Smooth muscle cell (in vitro differentiated cells): ENCODE measurements around the gene HENMT1. TPM values are rescaled to one million over a fixed set of nuclear protein-coding genes. Genes with fewer than 3 reads are reported as not detected.

Source experiments
- DNase-seq: peaks from one replicate; lab custom pipeline; 2025; ENCODE audit not compliant: unreplicated experiment; lab: John Stamatoyannopoulos, UW
- H2AFZ ChIP-seq: fragments of 200-600 bp; sonication (generic); 2 replicates; pipeline ENCODE4 v1.6.0; 2016; ENCODE audit warnings: antibody characterized with exemption, low read depth, mild to moderate bottlenecking
- H3F3A ChIP-seq: fragments of 200-600 bp; sonication (generic); 2 replicates; pipeline ENCODE4 v1.6.0; 2017; ENCODE audit warnings: antibody characterized with exemption, low read depth
- H3K27ac ChIP-seq: fragments of 200-600 bp; sonication (generic); 2 replicates; pipeline ENCODE4 v1.5.1; 2016; ENCODE audit warnings: low read depth, mild to moderate bottlenecking
- H3K27me3 ChIP-seq: fragments of 200-600 bp; sonication (generic); 2 replicates; pipeline ENCODE4 v1.6.1; 2016; ENCODE audit warnings: low read depth, mild to moderate bottlenecking
- H3K36me3 ChIP-seq: fragments of 200-600 bp; sonication (generic); 2 replicates; pipeline ENCODE4 v1.5.1; 2016; ENCODE audit warnings: low read depth
- H3K4me1 ChIP-seq: fragments of 200-600 bp; sonication (generic); 2 replicates; pipeline ENCODE4 v1.5.1; 2016; ENCODE audit warnings: low read depth
- H3K4me2 ChIP-seq: fragments of 200-600 bp; sonication (generic); 2 replicates; pipeline ENCODE4 v1.6.0; 2016; ENCODE audit warnings: mild to moderate bottlenecking
- H3K4me3 ChIP-seq: fragments of 200-600 bp; sonication (generic); 2 replicates; pipeline ENCODE4 v1.5.1; 2016; ENCODE audit warnings: mild to moderate bottlenecking
- H3K79me2 ChIP-seq: fragments of 200-600 bp; sonication (generic); 2 replicates; pipeline ENCODE4 v1.6.0; 2016; ENCODE audit warnings: low read depth, mild to moderate bottlenecking
- H3K9ac ChIP-seq: fragments of 200-600 bp; sonication (generic); 2 replicates; pipeline ENCODE4 v1.6.0; 2016; ENCODE audit warnings: low read depth
- H3K9me3 ChIP-seq: fragments of 200-600 bp; sonication (generic); replicated peaks from 2 replicates; pipeline ENCODE4 v1.5.1; 2016; ENCODE audit warnings: low read depth
- H4K20me1 ChIP-seq: fragments of 200-600 bp; sonication (generic); 2 replicates; pipeline ENCODE4 v1.6.0; 2016; ENCODE audit warnings: low read depth
- WGBS: methylation state at CpG from one replicate; pipeline ENCODE4 v1.1.7; 2016; ENCODE audit warnings: low lambda C conversion rate; 5-methylcytosine and 5-hydroxymethylcytosine counted together
- polyA plus RNA-seq: library from polyadenylated mRNA; unstranded; fragments of >200 nt; fragmentation: Nextera tagmentation; extraction: Ambion mirVana; gene quantifications from 2 replicates; pipeline ENCODE4 v1.2.1, GENCODE V29; 2016
- total RNA-seq: library from RNA; depleted of rRNA; stranded (reverse); fragments of >200 nt; gene quantifications from 2 replicates; pipeline ENCODE4 v1.2.3, GENCODE V29; 2014
- TF ChIP-seq, protein P1 (sequence below): fragments of 200-600 bp; sonication (generic); IDR thresholded peaks from 2 replicates; pipeline ENCODE4 v1.5.1; 2017; ENCODE audit warnings: borderline replicate concordance, mild to moderate bottlenecking, antibody characterized with exemption; ENCODE audit not compliant: insufficient read depth, poor library complexity, severe bottlenecking

The HENMT1 gene
- total and polyA plus RNA-seq, 2 experiments from 2014 or later = 1.6 to 3.5 TPM

DNA sequence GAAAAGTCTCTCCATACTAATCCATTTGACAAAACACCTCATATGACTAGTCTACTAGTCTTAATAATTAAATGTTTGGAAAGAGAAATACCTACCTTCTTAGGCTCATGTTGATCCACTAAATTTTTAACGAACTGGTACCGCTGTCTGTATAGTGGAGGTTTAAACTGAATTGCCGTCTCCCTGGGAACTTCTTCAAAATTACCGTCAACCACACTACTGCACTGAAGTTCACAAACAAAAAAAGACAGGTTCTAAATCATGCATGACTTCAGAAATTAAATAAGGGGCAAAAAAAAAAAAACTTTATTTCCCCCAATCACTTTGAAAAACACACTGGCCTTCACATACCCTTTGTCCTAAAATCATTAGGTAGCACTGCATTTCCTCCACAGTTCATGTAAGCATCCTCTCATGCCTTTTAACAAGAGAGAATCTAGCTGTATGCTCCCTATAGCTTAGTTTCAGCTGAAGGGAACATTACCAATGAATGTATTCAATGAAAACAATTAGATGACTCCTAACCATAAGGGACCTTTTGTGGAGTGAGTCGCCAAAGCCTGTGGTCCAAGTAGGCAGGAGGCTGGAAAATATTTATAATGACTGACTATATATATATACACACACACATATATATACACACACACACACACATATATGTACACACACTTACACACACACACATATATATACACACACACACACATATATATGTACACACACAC lies 3.4 kb downstream of the HENMT1 start:
- Histone ChIP-seq H3F3A (no peaks in the 10 kb centered on the region), H3K9me3 (no peaks in the 10 kb centered on the region), H3K27ac (no peak overlapping the region), H3K4me3 (no peak overlapping the region), H2AFZ (no peak overlapping the region), H4K20me1 (no peaks in the 10 kb centered on the region), H3K4me2 (no peak overlapping the region), H3K36me3 (no peaks in the 10 kb centered on the region), H3K79me2 (no peaks in the 10 kb centered on the region), H3K9ac (no peak overlapping the region), H3K27me3 (no peaks in the 10 kb centered on the region), H3K4me1 (peaks cover 5% of the 10 kb centered on the region)
- WGBS = 96% methylated on average over 5 of the region's 5 CpGs
- TF ChIP-seq, protein P1, sequence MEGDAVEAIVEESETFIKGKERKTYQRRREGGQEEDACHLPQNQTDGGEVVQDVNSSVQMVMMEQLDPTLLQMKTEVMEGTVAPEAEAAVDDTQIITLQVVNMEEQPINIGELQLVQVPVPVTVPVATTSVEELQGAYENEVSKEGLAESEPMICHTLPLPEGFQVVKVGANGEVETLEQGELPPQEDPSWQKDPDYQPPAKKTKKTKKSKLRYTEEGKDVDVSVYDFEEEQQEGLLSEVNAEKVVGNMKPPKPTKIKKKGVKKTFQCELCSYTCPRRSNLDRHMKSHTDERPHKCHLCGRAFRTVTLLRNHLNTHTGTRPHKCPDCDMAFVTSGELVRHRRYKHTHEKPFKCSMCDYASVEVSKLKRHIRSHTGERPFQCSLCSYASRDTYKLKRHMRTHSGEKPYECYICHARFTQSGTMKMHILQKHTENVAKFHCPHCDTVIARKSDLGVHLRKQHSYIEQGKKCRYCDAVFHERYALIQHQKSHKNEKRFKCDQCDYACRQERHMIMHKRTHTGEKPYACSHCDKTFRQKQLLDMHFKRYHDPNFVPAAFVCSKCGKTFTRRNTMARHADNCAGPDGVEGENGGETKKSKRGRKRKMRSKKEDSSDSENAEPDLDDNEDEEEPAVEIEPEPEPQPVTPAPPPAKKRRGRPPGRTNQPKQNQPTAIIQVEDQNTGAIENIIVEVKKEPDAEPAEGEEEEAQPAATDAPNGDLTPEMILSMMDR = no peak
- DNase-seq = no peak

DNA sequence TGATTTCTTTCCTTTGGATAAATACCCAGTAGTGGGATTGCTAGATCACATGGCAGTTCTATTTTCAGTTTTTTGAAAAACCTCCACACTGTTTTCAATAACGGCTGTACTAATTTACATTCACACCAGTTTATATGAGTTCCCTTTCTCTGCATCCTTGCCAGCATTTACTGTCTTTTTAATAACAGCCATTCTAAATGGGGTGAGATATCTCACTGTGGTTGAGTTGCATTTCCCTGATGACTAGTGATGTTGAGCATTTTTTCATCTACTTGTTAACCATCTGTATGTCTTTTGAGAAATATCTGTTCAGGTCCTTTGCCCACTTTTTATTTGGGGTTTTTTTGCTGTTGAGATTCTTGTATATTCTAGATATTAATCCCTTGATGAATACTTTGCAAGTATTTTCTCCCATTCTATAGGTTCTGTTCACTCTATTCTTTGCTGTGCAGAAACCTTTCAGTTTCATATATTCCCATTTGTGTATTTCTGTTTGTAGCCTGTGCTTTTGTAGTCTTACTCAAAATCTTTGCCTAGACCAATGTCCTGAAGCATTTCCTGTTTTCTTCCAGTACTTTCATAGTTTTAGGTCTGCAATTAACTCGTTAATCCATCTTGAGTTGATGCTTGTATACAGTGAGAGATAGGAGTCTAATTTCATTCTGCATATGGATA lies 7.3 kb downstream of the HENMT1 start:
- Histone ChIP-seq H3K27ac (no peak overlapping the region), H3K9ac (no peak overlapping the region), H3F3A (no peaks in the 10 kb centered on the region), H3K4me2 (no peak overlapping the region), H4K20me1 (no peaks in the 10 kb centered on the region), H3K79me2 (no peaks in the 10 kb centered on the region), H3K9me3 (no peaks in the 10 kb centered on the region), H3K27me3 (no peaks in the 10 kb centered on the region), H3K4me3 (no peak overlapping the region), H3K36me3 (no peaks in the 10 kb centered on the region), H2AFZ (no peak overlapping the region), H3K4me1 (no peaks in the 10 kb centered on the region)
- TF ChIP-seq, protein P1 = no peak
- WGBS = 88% methylated on average over 2 of the region's 2 CpGs
- no peak for DNase-seq

DNA sequence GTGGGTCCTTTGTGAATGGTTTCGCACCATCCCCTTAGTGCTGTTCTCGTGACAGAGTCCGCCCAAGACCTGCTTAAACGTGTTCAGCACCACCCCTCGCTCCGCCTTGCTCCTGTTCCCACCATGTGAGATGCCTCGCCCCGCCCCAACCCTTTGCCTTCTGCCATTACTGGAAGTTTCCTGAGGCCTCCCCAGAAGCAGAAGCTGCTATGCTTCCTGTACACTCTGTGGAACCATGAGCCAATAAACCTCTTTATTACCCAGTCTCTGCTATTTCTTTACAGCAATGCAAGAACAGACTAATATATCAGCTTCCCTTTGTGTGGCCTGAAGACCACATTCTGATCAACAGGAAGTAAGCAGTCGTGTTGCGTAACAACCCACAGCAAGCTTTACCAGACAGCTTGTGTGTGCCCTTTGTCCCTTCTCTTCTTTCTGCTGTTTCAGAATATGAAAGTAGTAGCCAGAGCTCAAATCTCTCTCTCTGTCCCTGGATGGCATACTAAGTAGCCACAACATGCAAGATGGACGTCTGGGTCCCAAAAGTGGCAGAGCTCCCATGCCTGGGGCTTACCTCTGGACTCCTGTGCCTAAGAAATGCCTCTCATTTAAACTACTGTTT lies 14.1 kb downstream of the HENMT1 start:
- H3K4me1 ChIP-seq = no peaks in the 10 kb centered on the region
- no peaks in the 10 kb centered on the region for H3F3A ChIP-seq
- no peaks in the 10 kb centered on the region for H3K36me3 ChIP-seq
- peak overlapping the region; percentile 32 for H3K27ac ChIP-seq
- H2AFZ ChIP-seq = peak overlapping the region; percentile 6
- no peaks in the 10 kb centered on the region for H4K20me1 ChIP-seq
- H3K4me2 ChIP-seq = no peak overlapping the region
- no peak for DNase-seq
- H3K27me3 ChIP-seq = no peaks in the 10 kb centered on the region
- H3K4me3 ChIP-seq = no peak overlapping the region
- H3K9me3 ChIP-seq = no peaks in the 10 kb centered on the region
- TF ChIP-seq, protein P1 = no peak
- WGBS = 87% methylated on average over 11 of the region's 11 CpGs
- H3K9ac ChIP-seq = no peak overlapping the region
- H3K79me2 ChIP-seq = no peaks in the 10 kb centered on the region
